ENCODE measurements around the gene AOC2.
"Not testable (repeated sequence)": the region's sequence is repeated elsewhere in the genome, so short reads cannot be mapped to it uniquely, and the experiment has no call there.

The AOC2 gene

GRCh38 chr17:42855048-42855596, 10.7 kb downstream of the AOC2 start:
- H3K4me2 ChIP-seq (ENCODE audit: low read length), result no peak overlapping the region
- peaks cover 4% of the 10 kb centered on the region; the same call in 1 of the 2 replicates for H3F3A ChIP-seq (ENCODE audit: control insufficient read depth, insufficient read depth)
- H3K79me2 ChIP-seq (ENCODE audit: control insufficient read depth, low read length), result no peaks in the 10 kb centered on the region
- H4K20me1 ChIP-seq (ENCODE audit: control insufficient read depth, insufficient read depth, low read depth, low read length), result no peaks in the 10 kb centered on the region
- H3K4me3 ChIP-seq (ENCODE audit: low read length), result no peak overlapping the region
- H3K27ac ChIP-seq (ENCODE audit: low read depth, low read length), result no peak overlapping the region
- no peaks in the 10 kb centered on the region for H3K27me3 ChIP-seq (ENCODE audit: control insufficient read depth, low read length)
- no peaks in the 10 kb centered on the region for H3K36me3 ChIP-seq (ENCODE audit: control insufficient read depth, low read length)
- no peak for TF ChIP-seq EZH2phosphoT487 (IDR thresholded peaks at IDR 0.05; ENCODE audit: borderline replicate concordance, low read length)
- TF ChIP-seq CTCF (IDR thresholded peaks at IDR 0.05; ENCODE audit: low read depth, low read length, poor library complexity, severe bottlenecking), result no peak
- H3K9me2 ChIP-seq (replicated peaks; ENCODE audit: control insufficient read depth, low read length), result no peaks in the 10 kb centered on the region
- H3K9me3 ChIP-seq (ENCODE audit: control insufficient read depth, insufficient read depth, low read length), result no peaks in the 10 kb centered on the region
- no peaks in the 10 kb centered on the region for H3K4me1 ChIP-seq (ENCODE audit: control insufficient read depth, low read length)

DNA sequence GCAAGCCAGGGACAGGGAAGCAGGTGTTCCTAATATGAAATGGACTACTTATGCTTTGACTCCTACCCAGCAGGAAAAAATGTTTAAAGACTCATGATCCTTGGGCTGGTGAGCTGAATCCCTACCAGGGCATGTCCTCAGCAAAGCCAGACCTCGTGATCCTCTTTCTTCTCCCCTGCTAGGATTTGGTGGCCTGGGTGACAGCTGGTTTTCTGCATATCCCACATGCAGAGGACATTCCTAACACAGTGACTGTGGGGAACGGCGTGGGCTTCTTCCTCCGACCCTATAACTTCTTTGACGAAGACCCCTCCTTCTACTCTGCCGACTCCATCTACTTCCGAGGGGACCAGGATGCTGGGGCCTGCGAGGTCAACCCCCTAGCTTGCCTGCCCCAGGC, 11.7 kb downstream of the AOC2 start:
- H3K27ac ChIP-seq (ENCODE audit: low read depth, low read length); H3K27me3 ChIP-seq (ENCODE audit: control insufficient read depth, low read length); H3K4me1 ChIP-seq (ENCODE audit: control insufficient read depth, low read length); H3F3A ChIP-seq (ENCODE audit: control insufficient read depth, insufficient read depth); H3K4me2 ChIP-seq (ENCODE audit: low read length); H4K20me1 ChIP-seq (ENCODE audit: control insufficient read depth, insufficient read depth, low read depth, low read length); H3K79me2 ChIP-seq (ENCODE audit: control insufficient read depth, low read length); H3K4me3 ChIP-seq (ENCODE audit: low read length); H3K9me2 ChIP-seq (replicated peaks; ENCODE audit: control insufficient read depth, low read length); H3K9me3 ChIP-seq (ENCODE audit: control insufficient read depth, insufficient read depth, low read length); H3K36me3 ChIP-seq (ENCODE audit: control insufficient read depth, low read length): not testable (repeated sequence)

DNA sequence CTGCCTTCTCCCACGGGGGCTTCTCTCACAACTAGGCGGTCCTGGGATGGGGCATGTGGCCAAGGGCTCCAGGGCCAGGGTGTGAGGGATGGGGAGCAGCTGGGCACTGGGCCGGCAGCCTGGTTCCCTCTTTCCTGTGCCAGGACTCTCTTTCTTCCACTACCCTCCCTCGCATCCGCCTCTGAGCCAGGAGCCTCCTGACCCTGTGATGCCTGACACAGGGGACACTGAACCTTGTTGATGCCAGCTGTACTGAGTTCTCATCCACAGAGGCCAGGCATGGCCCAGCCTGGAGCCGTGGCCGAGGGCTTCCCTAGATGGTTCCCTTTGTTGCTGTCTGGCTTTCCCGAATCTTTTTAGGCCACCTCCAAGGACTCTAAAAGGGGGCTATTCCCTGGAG, 12.1 kb downstream of the AOC2 start:
- H4K20me1 ChIP-seq (ENCODE audit: control insufficient read depth, insufficient read depth, low read depth, low read length); H3K4me1 ChIP-seq (ENCODE audit: control insufficient read depth, low read length); H3K79me2 ChIP-seq (ENCODE audit: control insufficient read depth, low read length); H3K36me3 ChIP-seq (ENCODE audit: control insufficient read depth, low read length); H3K27ac ChIP-seq (ENCODE audit: low read depth, low read length); H3K9me3 ChIP-seq (ENCODE audit: control insufficient read depth, insufficient read depth, low read length); H3K27me3 ChIP-seq (ENCODE audit: control insufficient read depth, low read length); H3K9me2 ChIP-seq (replicated peaks; ENCODE audit: control insufficient read depth, low read length); H3K4me3 ChIP-seq (ENCODE audit: low read length); H3F3A ChIP-seq (ENCODE audit: control insufficient read depth, insufficient read depth); H3K4me2 ChIP-seq (ENCODE audit: low read length): not testable (repeated sequence)

GRCh38 chr17:42857389-42857788, 13.0 kb downstream of the AOC2 start:
- Histone ChIP-seq H3K9me3 (ENCODE audit: control insufficient read depth, insufficient read depth, low read length) (no peaks in the 10 kb centered on the region), H3K4me2 (ENCODE audit: low read length) (no peak overlapping the region), H3K36me3 (ENCODE audit: control insufficient read depth, low read length) (no peaks in the 10 kb centered on the region), H4K20me1 (ENCODE audit: control insufficient read depth, insufficient read depth, low read depth, low read length) (no peaks in the 10 kb centered on the region), H3K9me2 (replicated peaks; ENCODE audit: control insufficient read depth, low read length) (no peaks in the 10 kb centered on the region), H3K4me3 (ENCODE audit: low read length) (no peak overlapping the region), H3F3A (ENCODE audit: control insufficient read depth, insufficient read depth) (no peaks in the 10 kb centered on the region), H3K27ac (ENCODE audit: low read depth, low read length) (no peak overlapping the region), H3K79me2 (ENCODE audit: control insufficient read depth, low read length) (no peaks in the 10 kb centered on the region), H3K27me3 (ENCODE audit: control insufficient read depth, low read length) (no peaks in the 10 kb centered on the region), H3K4me1 (ENCODE audit: control insufficient read depth, low read length) (no peaks in the 10 kb centered on the region)
- TF ChIP-seq CTCF (IDR thresholded peaks at IDR 0.05; ENCODE audit: low read depth, low read length, poor library complexity, severe bottlenecking) (no peak), EZH2phosphoT487 (IDR thresholded peaks at IDR 0.05; ENCODE audit: borderline replicate concordance, low read length) (no peak)

All from DOHH2 (cell line).